ENCODE data around the gene NHSL2. TPM values are rescaled to one million over a fixed set of nuclear protein-coding genes. Genes with fewer than 3 reads are reported as not detected.
A peak's percentile ranks its signal among the peaks of the same experiment; 100 is the strongest.

Gene NHSL2
- total RNA-seq, 4 donors from 2014 or later = 1.5 to 2.7 (median 2.1) TPM

- Histone ChIP-seq H3K27me3 (peaks cover 0 to 6% (median 0%) of the 10 kb centered on the region in 3 donors), H3K36me3 (no peaks in the 10 kb centered on the region), H3K9me3 (no peaks in the 10 kb centered on the region), H3K27ac (no peak overlapping the region), H3K4me3 (no peak overlapping the region), H3K4me1 (no peaks in the 10 kb centered on the region)
- no peak for ATAC-seq
- no peak for DNase-seq
- TF ChIP-seq CTCF (IDR thresholded peaks at IDR 0.05 in 4 of 5, conservative IDR thresholded peaks at IDR 0.05 in 1 of 5) (no peak), POLR2A (IDR thresholded peaks at IDR 0.05) (no peak)
- in situ Hi-C loops (cut with MboI; ENCODE audit: low sequenced_read_pairs in 4 of 4) = loop anchor here in 3 of 4 donors (5.0 to 25.0 kb wide), 4 partner anchors 105 to 520 kb away; no protein-coding TSS in a partner anchor
- intact Hi-C loops (cut with DNase I; ENCODE audit: low total_unique reads) = loop anchor here (10.0 kb wide), 1 partner anchor 102 kb away; the partner anchor contains the start of gene NHSL2
Measured at GRCh38 chrX:72016881-72017783, 106.5 kb downstream of the NHSL2 start.

- Histone ChIP-seq H3K27me3 (peaks cover 0 to 6% (median 0%) of the 10 kb centered on the region in 3 donors), H3K4me3 (peak overlapping the region in 3 of 4 donors; percentile 24 to 47 (median 46)), H3K27ac (peak overlapping the region; percentile 42 to 74 (median 66)), H3K36me3 (no peaks in the 10 kb centered on the region), H3K4me1 (no peaks in the 10 kb centered on the region), H3K9me3 (no peaks in the 10 kb centered on the region)
- intact Hi-C loops (cut with DNase I; ENCODE audit: low total_unique reads) = loop anchor here (1.0 to 10.0 kb wide), 3 partner anchors 41 to 108 kb away; partner anchors contain the start of gene NHSL2
- DNase-seq = peak; percentile 70 to 86
- in situ Hi-C loops (cut with MboI; ENCODE audit: low sequenced_read_pairs in 4 of 4) = loop anchor here in 3 of 4 donors (5.0 to 25.0 kb wide), 4 partner anchors 104 to 519 kb away; no protein-coding TSS in a partner anchor
- ATAC-seq = peak; percentile 94
- TF ChIP-seq CTCF (IDR thresholded peaks at IDR 0.05 in 4 of 5, conservative IDR thresholded peaks at IDR 0.05 in 1 of 5) (peak; percentile 32 to 91 (median 74)), POLR2A (IDR thresholded peaks at IDR 0.05) (no peak)
Measured at GRCh38 chrX:72018277-72019112, 107.8 kb downstream of the NHSL2 start.

GRCh38 chrX:72019487-72019886 is 108.8 kb downstream of the NHSL2 start:
- Histone ChIP-seq H3K36me3 (no peaks in the 10 kb centered on the region), H3K4me3 (no peak overlapping the region), H3K27me3 (peaks cover 0 to 6% (median 0%) of the 10 kb centered on the region in 3 donors), H3K9me3 (no peaks in the 10 kb centered on the region), H3K4me1 (no peaks in the 10 kb centered on the region), H3K27ac (no peak overlapping the region)
- no peak for DNase-seq
- ATAC-seq = no peak
- intact Hi-C loops (cut with DNase I; ENCODE audit: low total_unique reads) = loop anchor here (10.0 kb wide), 1 partner anchor 105 kb away; the partner anchor contains the start of gene NHSL2
- TF ChIP-seq POLR2A (IDR thresholded peaks at IDR 0.05) (no peak), CTCF (IDR thresholded peaks at IDR 0.05 in 4 of 5, conservative IDR thresholded peaks at IDR 0.05 in 1 of 5) (no peak)
- in situ Hi-C loops (cut with MboI; ENCODE audit: low sequenced_read_pairs in 4 of 4) = loop anchor here in 3 of 4 donors (5.0 to 25.0 kb wide), 4 partner anchors 103 to 518 kb away; no protein-coding TSS in a partner anchor

- H3K4me3 ChIP-seq = no peak overlapping the region
- H3K36me3 ChIP-seq = no peaks in the 10 kb centered on the region
- ATAC-seq = no peak
- no peaks in the 10 kb centered on the region for H3K9me3 ChIP-seq
- no peaks in the 10 kb centered on the region for H3K4me1 ChIP-seq
- intact Hi-C loops (cut with DNase I; ENCODE audit: low total_unique reads) = no loop called here
- no peak for DNase-seq
- H3K27ac ChIP-seq = no peak overlapping the region
- peaks cover 0 to 6% (median 0%) of the 10 kb centered on the region in 3 donors for H3K27me3 ChIP-seq
- in situ Hi-C loops (cut with MboI; ENCODE audit: low sequenced_read_pairs in 4 of 4) = loop anchor here in 1 of 4 donors (25.0 kb wide), 1 partner anchor 517 kb away; no protein-coding TSS in a partner anchor
- no peak for TF ChIP-seq POLR2A (IDR thresholded peaks at IDR 0.05)
- TF ChIP-seq CTCF (IDR thresholded peaks at IDR 0.05 in 4 of 5, conservative IDR thresholded peaks at IDR 0.05 in 1 of 5) = no peak
Measured at GRCh38 chrX:72020204-72020603, 109.6 kb downstream of the NHSL2 start.
